Neural cell (in vitro differentiated cells): Measurements from ENCODE around the gene ARHGAP35.

ENCODE experiments used
- EP300 ChIP-seq: fragments of 450-650 bp; conservative IDR thresholded peaks from 2 replicates; pipeline ENCODE4 v1.6.1; 2014; ENCODE audit warnings: antibody characterized with exemption, mild to moderate bottlenecking, moderate library complexity; ENCODE audit not compliant: poor library complexity, severe bottlenecking
- EZH2 ChIP-seq: fragments of 200-600, 300-800 bp; shearing (Covaris generic), sonication (generic); IDR thresholded peaks from 2 replicates; pipeline ENCODE4 v1.6.1; 2014; ENCODE audit warnings: antibody characterized with exemption, low read length, borderline replicate concordance, mild to moderate bottlenecking; ENCODE audit not compliant: insufficient read depth, poor library complexity, severe bottlenecking
- MXI1 ChIP-seq: fragments of 450-650 bp; conservative IDR thresholded peaks from 2 replicates; pipeline ENCODE4 v1.6.1; 2014; ENCODE audit warnings: antibody characterized with exemption, mild to moderate bottlenecking; ENCODE audit not compliant: poor library complexity, severe bottlenecking
- POLR2AphosphoS5 ChIP-seq: IDR thresholded peaks from 2 replicates; pipeline ENCODE4 v1.6.1; 2012
- RAD21 ChIP-seq: fragments of 450-650 bp; conservative IDR thresholded peaks from 2 replicates; pipeline ENCODE4 v1.6.1; 2014; ENCODE audit warnings: antibody characterized with exemption, mild to moderate bottlenecking, moderate library complexity
- SMC3 ChIP-seq: fragments of 450-650 bp; conservative IDR thresholded peaks from 2 replicates; pipeline ENCODE4 v1.6.1; 2014; ENCODE audit warnings: antibody characterized with exemption, mild to moderate bottlenecking, moderate library complexity; ENCODE audit not compliant: poor library complexity
- TAF1 ChIP-seq: IDR thresholded peaks from 2 replicates; pipeline ENCODE4 v1.6.1; 2012; ENCODE audit warnings: low read depth
- TF ChIP-seq, protein P1 (sequence below): fragments of 450-650 bp; IDR thresholded peaks from 2 replicates; pipeline ENCODE4 v1.5.1; 2014; ENCODE audit warnings: antibody characterized with exemption, mild to moderate bottlenecking, moderate library complexity; ENCODE audit not compliant: poor library complexity, severe bottlenecking
- TF ChIP-seq, protein P2 (sequence below): IDR thresholded peaks from 2 replicates; pipeline ENCODE4 v1.6.1; 2012; ENCODE audit warnings: borderline replicate concordance

DNA sequence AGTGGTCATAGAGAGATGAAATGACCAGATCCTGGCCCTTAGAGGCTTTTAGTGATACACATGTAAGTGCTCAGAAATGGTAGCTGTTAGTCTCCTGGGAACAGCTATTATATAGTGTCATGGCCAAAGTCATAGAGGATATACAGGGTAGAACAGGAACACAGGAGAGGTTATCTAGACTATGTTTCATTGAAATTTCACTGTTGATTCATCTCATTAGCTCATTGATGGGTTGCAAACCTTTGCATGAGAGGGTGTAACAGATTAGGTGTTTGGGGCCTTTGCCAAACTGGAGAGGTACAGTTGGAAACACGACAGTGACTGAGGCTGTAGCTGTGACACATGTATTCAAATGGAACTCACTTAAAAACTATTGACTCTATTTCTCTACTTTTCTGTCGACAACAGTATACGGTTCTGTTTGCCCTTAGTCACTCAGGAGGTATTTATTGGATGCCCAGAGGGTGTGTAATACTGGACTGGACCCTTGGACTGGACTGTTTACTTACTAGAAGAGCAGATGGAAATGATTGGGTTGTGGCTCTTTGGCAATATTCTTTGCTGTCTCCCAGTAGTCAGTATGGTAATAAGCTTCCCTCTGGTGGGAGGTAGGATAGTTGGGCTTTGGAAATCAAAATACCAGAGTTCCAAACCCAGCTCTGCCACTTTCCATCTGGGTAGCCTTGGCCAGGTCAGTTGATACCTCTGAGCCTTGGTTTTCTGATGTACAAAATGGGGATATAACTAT, 29.8 kb downstream of the ARHGAP35 start:
- TF ChIP-seq, protein P1, sequence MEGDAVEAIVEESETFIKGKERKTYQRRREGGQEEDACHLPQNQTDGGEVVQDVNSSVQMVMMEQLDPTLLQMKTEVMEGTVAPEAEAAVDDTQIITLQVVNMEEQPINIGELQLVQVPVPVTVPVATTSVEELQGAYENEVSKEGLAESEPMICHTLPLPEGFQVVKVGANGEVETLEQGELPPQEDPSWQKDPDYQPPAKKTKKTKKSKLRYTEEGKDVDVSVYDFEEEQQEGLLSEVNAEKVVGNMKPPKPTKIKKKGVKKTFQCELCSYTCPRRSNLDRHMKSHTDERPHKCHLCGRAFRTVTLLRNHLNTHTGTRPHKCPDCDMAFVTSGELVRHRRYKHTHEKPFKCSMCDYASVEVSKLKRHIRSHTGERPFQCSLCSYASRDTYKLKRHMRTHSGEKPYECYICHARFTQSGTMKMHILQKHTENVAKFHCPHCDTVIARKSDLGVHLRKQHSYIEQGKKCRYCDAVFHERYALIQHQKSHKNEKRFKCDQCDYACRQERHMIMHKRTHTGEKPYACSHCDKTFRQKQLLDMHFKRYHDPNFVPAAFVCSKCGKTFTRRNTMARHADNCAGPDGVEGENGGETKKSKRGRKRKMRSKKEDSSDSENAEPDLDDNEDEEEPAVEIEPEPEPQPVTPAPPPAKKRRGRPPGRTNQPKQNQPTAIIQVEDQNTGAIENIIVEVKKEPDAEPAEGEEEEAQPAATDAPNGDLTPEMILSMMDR, result no peak
- no peak for TF ChIP-seq RAD21
- TF ChIP-seq, protein P2, sequence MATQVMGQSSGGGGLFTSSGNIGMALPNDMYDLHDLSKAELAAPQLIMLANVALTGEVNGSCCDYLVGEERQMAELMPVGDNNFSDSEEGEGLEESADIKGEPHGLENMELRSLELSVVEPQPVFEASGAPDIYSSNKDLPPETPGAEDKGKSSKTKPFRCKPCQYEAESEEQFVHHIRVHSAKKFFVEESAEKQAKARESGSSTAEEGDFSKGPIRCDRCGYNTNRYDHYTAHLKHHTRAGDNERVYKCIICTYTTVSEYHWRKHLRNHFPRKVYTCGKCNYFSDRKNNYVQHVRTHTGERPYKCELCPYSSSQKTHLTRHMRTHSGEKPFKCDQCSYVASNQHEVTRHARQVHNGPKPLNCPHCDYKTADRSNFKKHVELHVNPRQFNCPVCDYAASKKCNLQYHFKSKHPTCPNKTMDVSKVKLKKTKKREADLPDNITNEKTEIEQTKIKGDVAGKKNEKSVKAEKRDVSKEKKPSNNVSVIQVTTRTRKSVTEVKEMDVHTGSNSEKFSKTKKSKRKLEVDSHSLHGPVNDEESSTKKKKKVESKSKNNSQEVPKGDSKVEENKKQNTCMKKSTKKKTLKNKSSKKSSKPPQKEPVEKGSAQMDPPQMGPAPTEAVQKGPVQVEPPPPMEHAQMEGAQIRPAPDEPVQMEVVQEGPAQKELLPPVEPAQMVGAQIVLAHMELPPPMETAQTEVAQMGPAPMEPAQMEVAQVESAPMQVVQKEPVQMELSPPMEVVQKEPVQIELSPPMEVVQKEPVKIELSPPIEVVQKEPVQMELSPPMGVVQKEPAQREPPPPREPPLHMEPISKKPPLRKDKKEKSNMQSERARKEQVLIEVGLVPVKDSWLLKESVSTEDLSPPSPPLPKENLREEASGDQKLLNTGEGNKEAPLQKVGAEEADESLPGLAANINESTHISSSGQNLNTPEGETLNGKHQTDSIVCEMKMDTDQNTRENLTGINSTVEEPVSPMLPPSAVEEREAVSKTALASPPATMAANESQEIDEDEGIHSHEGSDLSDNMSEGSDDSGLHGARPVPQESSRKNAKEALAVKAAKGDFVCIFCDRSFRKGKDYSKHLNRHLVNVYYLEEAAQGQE, result no peak
- TF ChIP-seq EP300, result no peak
- TF ChIP-seq MXI1, result no peak
- peak; percentile 51 for TF ChIP-seq POLR2AphosphoS5
- no peak for TF ChIP-seq EZH2
- no peak for TF ChIP-seq TAF1
- no peak for TF ChIP-seq SMC3
